Vagina (tissue), 2 donors: Measurements from ENCODE around the gene SYNPO2L.
"Not testable (repeated sequence)": the region's sequence is repeated elsewhere in the genome, so short reads cannot be mapped to it uniquely, and the experiment has no call there.

Source experiments
- POLR2A ChIP-seq, 2 donors: fragments of 450-650 bp; IDR thresholded peaks; one replicate each; pipeline ENCODE4 v1.6.1; 2017; ENCODE audit warnings: antibody characterized with exemption in 2 of 2, mild to moderate bottlenecking in 2 of 2, moderate library complexity in 2 of 2
- POLR2AphosphoS5 ChIP-seq, 2 donors: sonication (generic); formaldehyde crosslinking; IDR thresholded peaks; one replicate each; pipeline ENCODE4 v1.9.0; 2017; ENCODE audit warnings: antibody characterized with exemption in 2 of 2, mild to moderate bottlenecking in 2 of 2, low read depth in 1 of 2; ENCODE audit not compliant: insufficient read depth in 1 of 2
- TF ChIP-seq, protein P1 (sequence below), 3 experiments: fragments of 450-650 bp in 2 of 3; fragments of 200-600 bp in 1 of 3; sonication (generic) in 1 of 3; IDR thresholded peaks; one replicate each; pipeline ENCODE4 v1.5.1; 2017 to 2019; ENCODE audit warnings: antibody characterized with exemption in 3 of 3, mild to moderate bottlenecking in 2 of 3, moderate library complexity in 2 of 3

DNA sequence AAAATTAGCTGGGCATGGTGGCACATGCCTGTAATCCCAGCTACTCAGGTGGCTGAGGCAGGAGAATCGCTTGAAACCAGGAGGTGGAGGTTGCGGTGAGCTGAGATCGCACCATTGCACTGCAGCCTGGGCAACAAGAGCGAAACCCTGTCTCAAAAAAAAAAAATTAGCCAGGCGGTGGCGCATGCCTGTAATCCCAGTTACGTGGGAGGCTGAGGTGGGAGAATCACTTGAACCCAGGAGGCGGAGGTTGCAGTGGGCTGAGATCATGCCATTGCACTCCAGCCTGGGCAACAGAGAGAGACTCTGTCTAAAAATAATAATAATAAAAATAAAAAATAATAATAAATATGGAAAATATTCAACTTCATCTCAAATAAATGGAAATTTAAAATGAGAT, 38.7 kb downstream of the SYNPO2L start:
- TF ChIP-seq POLR2A (IDR thresholded peaks at IDR 0.05); POLR2AphosphoS5 (IDR thresholded peaks at IDR 0.05; ENCODE audit: insufficient read depth in 1 of 2, low read depth in 1 of 2): not testable (repeated sequence)
- TF ChIP-seq, protein P1, sequence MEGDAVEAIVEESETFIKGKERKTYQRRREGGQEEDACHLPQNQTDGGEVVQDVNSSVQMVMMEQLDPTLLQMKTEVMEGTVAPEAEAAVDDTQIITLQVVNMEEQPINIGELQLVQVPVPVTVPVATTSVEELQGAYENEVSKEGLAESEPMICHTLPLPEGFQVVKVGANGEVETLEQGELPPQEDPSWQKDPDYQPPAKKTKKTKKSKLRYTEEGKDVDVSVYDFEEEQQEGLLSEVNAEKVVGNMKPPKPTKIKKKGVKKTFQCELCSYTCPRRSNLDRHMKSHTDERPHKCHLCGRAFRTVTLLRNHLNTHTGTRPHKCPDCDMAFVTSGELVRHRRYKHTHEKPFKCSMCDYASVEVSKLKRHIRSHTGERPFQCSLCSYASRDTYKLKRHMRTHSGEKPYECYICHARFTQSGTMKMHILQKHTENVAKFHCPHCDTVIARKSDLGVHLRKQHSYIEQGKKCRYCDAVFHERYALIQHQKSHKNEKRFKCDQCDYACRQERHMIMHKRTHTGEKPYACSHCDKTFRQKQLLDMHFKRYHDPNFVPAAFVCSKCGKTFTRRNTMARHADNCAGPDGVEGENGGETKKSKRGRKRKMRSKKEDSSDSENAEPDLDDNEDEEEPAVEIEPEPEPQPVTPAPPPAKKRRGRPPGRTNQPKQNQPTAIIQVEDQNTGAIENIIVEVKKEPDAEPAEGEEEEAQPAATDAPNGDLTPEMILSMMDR (IDR thresholded peaks at IDR 0.05): not testable (repeated sequence)
